T-cell (primary cell): ENCODE data around the gene SDK1. TPM values are rescaled to one million over a fixed set of nuclear protein-coding genes. Genes with fewer than 3 reads are reported as not detected.

Experiments used
- ATAC-seq, 4 experiments: fragments of 200-7000 bp in 3 of 4; fragments of 150-1000 bp in 1 of 4; cut with Tn5 transposase; replicated peaks in 1 of 4; 1 replicate in 3 of 4; 2 replicates in 1 of 4; pipeline ENCODE4 v1.10.0; 2021; ENCODE audit warnings: moderate library complexity in 3 of 4, mild to moderate bottlenecking in 2 of 4, moderate number of reproducible peaks in 1 of 4
- CTCF ChIA-PET, 2 donors: fragments of 300-600 bp; sonication (Branson Sonifier 250); formaldehyde crosslinking; loops; one replicate each; lab custom pipeline; 2022; ENCODE audit warnings: antibody characterized with exemption in 2 of 2; lab: Charles Lee
- POLR2A ChIA-PET, 2 donors: fragments of 300-600 bp; sonication (Branson Sonifier 250); formaldehyde crosslinking; loops; one replicate each; lab custom pipeline; 2022; ENCODE audit warnings: antibody characterized with exemption in 2 of 2; lab: Charles Lee
- DNase-seq, 35 experiments: peaks; one replicate each; pipeline versions ENCODE4 v3.0.0 to v3.0.0-alpha.2; 2013 to 2023
- H3K27ac ChIP-seq: one replicate; pipeline ENCODE4 v1.5.1; 2013; ENCODE audit warnings: low read length
- H3K27me3 ChIP-seq, 2 experiments: replicated peaks in 1 of 2; 1 replicate in 1 of 2; 2 replicates in 1 of 2; pipeline versions ENCODE4 v1.6.1 to v1.7.0; 2013; ENCODE audit warnings: low read length in 1 of 2, mixed read lengths in 1 of 2; ENCODE audit not compliant: control insufficient read depth in 2 of 2, insufficient read depth in 2 of 2; ENCODE audit errors: extremely low read depth in 1 of 2
- H3K36me3 ChIP-seq, 2 donors: 1 replicate in 1 of 2; 2 replicates in 1 of 2; pipeline versions ENCODE4 v1.6.1 to v1.7.0; 2013; ENCODE audit warnings: low read length in 1 of 2; ENCODE audit not compliant: control insufficient read depth in 2 of 2, insufficient read depth in 1 of 2; ENCODE audit errors: extremely low read depth in 1 of 2
- H3K4me1 ChIP-seq, 2 experiments: 1 replicate in 1 of 2; 2 replicates in 1 of 2; pipeline versions ENCODE4 v1.6.1 to v1.7.0; 2013; ENCODE audit warnings: low read length in 2 of 2, mixed read lengths in 1 of 2; ENCODE audit not compliant: insufficient read depth in 2 of 2, control insufficient read depth in 1 of 2; ENCODE audit errors: extremely low read depth in 1 of 2
- H3K4me3 ChIP-seq, 2 donors: 1 replicate in 1 of 2; 2 replicates in 1 of 2; pipeline versions ENCODE4 v1.5.1 to v1.7.0; 2013; ENCODE audit warnings: mild to moderate bottlenecking in 2 of 2, low read length in 1 of 2, moderate library complexity in 1 of 2; ENCODE audit not compliant: control insufficient read depth in 1 of 2; ENCODE audit errors: extremely low read depth in 1 of 2
- H3K9me3 ChIP-seq: 2 replicates; pipeline ENCODE4 v1.7.0; 2013
- H3K27ac Mint-ChIP-seq, 2 donors: one replicate each; pipeline ENCODE4 v1.8.0; 2020 to 2021; ENCODE audit warnings: mild to moderate bottlenecking in 2 of 2, mixed read lengths in 2 of 2
- H3K27me3 Mint-ChIP-seq, 2 donors: one replicate each; pipeline ENCODE4 v1.8.0; 2021 to 2022; ENCODE audit warnings: mixed read lengths in 2 of 2
- H3K36me3 Mint-ChIP-seq: one replicate; pipeline ENCODE4 v1.8.0; 2021; ENCODE audit warnings: mixed read lengths
- H3K4me1 Mint-ChIP-seq, 3 donors: one replicate each; pipeline ENCODE4 v1.8.0; 2020 to 2022; ENCODE audit warnings: mixed read lengths in 3 of 3, mild to moderate bottlenecking in 1 of 3
- H3K4me3 Mint-ChIP-seq, 3 donors: one replicate each; pipeline ENCODE4 v1.8.0; 2020 to 2022; ENCODE audit warnings: mild to moderate bottlenecking in 3 of 3, mixed read lengths in 3 of 3, moderate library complexity in 3 of 3
- H3K9me3 Mint-ChIP-seq, 3 donors: one replicate each; pipeline ENCODE4 v1.8.0; 2020 to 2022; ENCODE audit warnings: mixed read lengths in 3 of 3
- WGBS: methylation state at CpG from one replicate; pipeline ENCODE4 v1.1.5; 2013; ENCODE audit warnings: missing lambda C conversion rate; ENCODE audit not compliant: insufficient coverage; 5-methylcytosine and 5-hydroxymethylcytosine counted together
- total RNA-seq, 35 experiments: library from RNA in 6 of 35; stranded (reverse) in 6 of 35; fragments of 120-200 nt in 1 of 35; gene quantifications; one replicate each; pipeline versions ENCODE4 v1.2.1 to v1.2.4 and lab custom pipeline; 2013 to 2026

Gene SDK1
- total RNA-seq, 5 donors from 2014 or later (not counting 1 experiment from before 2014, with no cell fraction given): 0.47 to 1.7 (median 0.63) TPM

GRCh38 chr7:3657206-3657605 lies 356.2 kb downstream of the SDK1 start:
- no peak for ATAC-seq
- Mint-ChIP-seq H3K4me1 (no peaks in the 10 kb centered on the region), H3K27ac (no peak overlapping the region), H3K27me3 (peaks cover 2 to 22% of the 10 kb centered on the region in 2 donors), H3K36me3 (no peaks in the 10 kb centered on the region), H3K9me3 (no peaks in the 10 kb centered on the region), H3K4me3 (no peak overlapping the region)
- Histone ChIP-seq H3K36me3 (no peaks in the 10 kb centered on the region), H3K27ac (no peak overlapping the region), H3K9me3 (no peaks in the 10 kb centered on the region), H3K4me3 (no peak overlapping the region), H3K4me1 (no peaks in the 10 kb centered on the region), H3K27me3 (peaks cover 0 to 10% of the 10 kb centered on the region in 2 experiments)
- POLR2A ChIA-PET: no interaction called here
- DNase-seq: no peak
- WGBS: 72% methylated on average over 5 of the region's 6 CpGs
- CTCF ChIA-PET: no interaction called here

GRCh38 chr7:3668743-3669142 lies 367.7 kb downstream of the SDK1 start:
- Mint-ChIP-seq H3K9me3 (no peaks in the 10 kb centered on the region), H3K4me1 (peaks cover 0 to 4% (median 4%) of the 10 kb centered on the region in 3 donors), H3K27me3 (no peaks in the 10 kb centered on the region), H3K27ac (no peak overlapping the region), H3K4me3 (no peak overlapping the region), H3K36me3 (no peaks in the 10 kb centered on the region)
- no peak overlapping the region for H3K4me3 ChIP-seq
- H3K27ac ChIP-seq: no peak overlapping the region
- ChIA-PET POLR2A (no interaction called here), CTCF (no interaction called here)
- peaks cover 0 to 3% of the 10 kb centered on the region in 2 experiments for H3K27me3 ChIP-seq
- DNase-seq (no peak), ATAC-seq (no peak)
- 80% methylated on average over 1 of the region's 2 CpGs for WGBS
- H3K4me1 ChIP-seq: peaks cover 4 to 7% of the 10 kb centered on the region in 2 experiments
- no peaks in the 10 kb centered on the region for H3K36me3 ChIP-seq
- H3K9me3 ChIP-seq: no peaks in the 10 kb centered on the region

- no peaks in the 10 kb centered on the region for H3K9me3 ChIP-seq
- ChIA-PET POLR2A (no interaction called here), CTCF (interaction anchor here in 1 of 2 donors (0.6 kb wide), 2 partner anchors 35 to 439 kb away, joined by 3 to 4 read pairs; no protein-coding TSS in a partner anchor)
- H3K4me1 ChIP-seq: peaks cover 4 to 7% of the 10 kb centered on the region in 2 experiments
- Mint-ChIP-seq H3K36me3 (no peaks in the 10 kb centered on the region), H3K27me3 (no peaks in the 10 kb centered on the region), H3K4me3 (no peak overlapping the region), H3K27ac (no peak overlapping the region), H3K4me1 (peaks cover 0 to 4% (median 4%) of the 10 kb centered on the region in 3 donors), H3K9me3 (no peaks in the 10 kb centered on the region)
- ATAC-seq (no peak), DNase-seq (no peak)
- no peak overlapping the region for H3K4me3 ChIP-seq
- H3K27me3 ChIP-seq: peaks cover 0 to 3% of the 10 kb centered on the region in 2 experiments
- no CpG with 5 or more reads among the region's 4 CpGs for WGBS
- no peak overlapping the region for H3K27ac ChIP-seq
- no peaks in the 10 kb centered on the region for H3K36me3 ChIP-seq
These were observed 369.8 kb downstream of the SDK1 start for GRCh38 chr7:3670898-3671297.

- peaks cover 4 to 7% of the 10 kb centered on the region in 2 experiments for H3K4me1 ChIP-seq
- H3K27me3 Mint-ChIP-seq: peaks cover 0 to 2% of the 10 kb centered on the region in 2 donors
- H3K9me3 Mint-ChIP-seq: no peaks in the 10 kb centered on the region
- no peak overlapping the region for H3K27ac Mint-ChIP-seq
- ATAC-seq (no peak), DNase-seq (peak in 34 of 35 experiments; percentile 5 to 64 (median 40))
- WGBS: 23% methylated on average over 2 of the region's 5 CpGs
- H3K36me3 Mint-ChIP-seq: no peaks in the 10 kb centered on the region
- H3K27me3 ChIP-seq: peaks cover 0 to 3% of the 10 kb centered on the region in 2 experiments
- H3K4me1 Mint-ChIP-seq: peaks cover 0 to 4% (median 4%) of the 10 kb centered on the region in 3 donors
- no peak overlapping the region for H3K4me3 ChIP-seq
- no peak overlapping the region for H3K27ac ChIP-seq
- H3K4me3 Mint-ChIP-seq: no peak overlapping the region
- H3K9me3 ChIP-seq: no peaks in the 10 kb centered on the region
- ChIA-PET POLR2A (interaction anchor here in 1 of 2 donors (0.6 kb wide), 1 partner anchor 11 kb away, joined by 8 read pairs; no protein-coding TSS in a partner anchor), CTCF (interaction anchor here (0.6 to 1.6 kb wide), 5 partner anchors 10 to 808 kb away, joined by 3 to 10 read pairs (median 4); no protein-coding TSS in a partner anchor)
- no peaks in the 10 kb centered on the region for H3K36me3 ChIP-seq
These were observed 372.5 kb downstream of the SDK1 start for GRCh38 chr7:3673524-3673923.

GRCh38 chr7:3678314-3678810 lies 377.3 kb downstream of the SDK1 start:
- Histone ChIP-seq H3K27ac (no peak overlapping the region), H3K4me3 (no peak overlapping the region), H3K36me3 (no peaks in the 10 kb centered on the region), H3K4me1 (no peaks in the 10 kb centered on the region), H3K27me3 (peaks cover 0 to 3% of the 10 kb centered on the region in 2 experiments), H3K9me3 (no peaks in the 10 kb centered on the region)
- no peaks in the 10 kb centered on the region for H3K36me3 Mint-ChIP-seq
- peaks cover 0 to 2% (median 2%) of the 10 kb centered on the region in 3 donors for H3K4me1 Mint-ChIP-seq
- ATAC-seq (no peak), DNase-seq (no peak)
- ChIA-PET POLR2A (no interaction called here), CTCF (no interaction called here)
- no peak overlapping the region for H3K27ac Mint-ChIP-seq
- no peak overlapping the region for H3K4me3 Mint-ChIP-seq
- WGBS: 60% methylated on average over 1 of the region's 4 CpGs
- H3K27me3 Mint-ChIP-seq: peaks cover 5 to 11% of the 10 kb centered on the region in 2 donors
- H3K9me3 Mint-ChIP-seq: no peaks in the 10 kb centered on the region

GRCh38 chr7:3682028-3682710 lies 381.1 kb downstream of the SDK1 start:
- Mint-ChIP-seq H3K27me3 (peaks cover 5 to 11% of the 10 kb centered on the region in 2 donors), H3K9me3 (no peaks in the 10 kb centered on the region), H3K36me3 (no peaks in the 10 kb centered on the region), H3K4me1 (no peaks in the 10 kb centered on the region), H3K4me3 (no peak overlapping the region), H3K27ac (no peak overlapping the region)
- no peak for ATAC-seq
- H3K36me3 ChIP-seq: no peaks in the 10 kb centered on the region
- no peak for DNase-seq
- POLR2A ChIA-PET: no interaction called here
- CTCF ChIA-PET: no interaction called here
- no peak overlapping the region for H3K27ac ChIP-seq
- no peaks in the 10 kb centered on the region for H3K9me3 ChIP-seq
- H3K27me3 ChIP-seq: peaks cover 0 to 5% of the 10 kb centered on the region in 2 experiments
- WGBS: 53% methylated on average over 7 of the region's 10 CpGs
- no peak overlapping the region for H3K4me3 ChIP-seq
- no peaks in the 10 kb centered on the region for H3K4me1 ChIP-seq
